Thyroid gland (tissue), 4 donors: ENCODE data around the gene OLFM2.

ENCODE experiments used
- CTCF ChIP-seq, 6 experiments: fragments of 200-600 bp in 3 of 6; fragments of 450-650 bp in 3 of 6; sonication (generic) in 3 of 6; IDR thresholded peaks; one replicate each; pipeline ENCODE4 v1.5.1; 2016 to 2019; ENCODE audit warnings: antibody characterized with exemption in 6 of 6, mild to moderate bottlenecking in 2 of 6, inconsistent platforms in 1 of 6, moderate library complexity in 1 of 6
- POLR2A ChIP-seq, 2 donors: fragments of 450-650 bp; IDR thresholded peaks; one replicate each; pipeline ENCODE4 v1.6.1; 2017; ENCODE audit warnings: antibody characterized with exemption in 2 of 2, mild to moderate bottlenecking in 2 of 2, moderate library complexity in 1 of 2

GRCh38 chr19:9966448-9966847, 30.1 kb upstream of the OLFM2 start:
- TF ChIP-seq CTCF (IDR thresholded peaks at IDR 0.05), result no peak
- TF ChIP-seq POLR2A (IDR thresholded peaks at IDR 0.05), result no peak
